Measurements from ENCODE around the gene MELTF. TPM values are rescaled to one million over a fixed set of nuclear protein-coding genes. Genes with fewer than 3 reads are reported as not detected.

Gene MELTF
- total RNA-seq, 1 donor from 2014 or later = 33.8 TPM

- Histone ChIP-seq H3K4me3 (ENCODE audit: low read depth, low read length) (no peak overlapping the region), H3K27me3 (ENCODE audit: control insufficient read depth, insufficient read depth, low read length) (peaks cover 18% of the 10 kb centered on the region), H3K36me3 (ENCODE audit: control insufficient read depth, insufficient read depth, low read length) (no peaks in the 10 kb centered on the region)
- no peak for DNase-seq (ENCODE audit: low read depth)
- no peak for TF ChIP-seq CTCF (IDR thresholded peaks at IDR 0.05; ENCODE audit: insufficient read depth, low read length, poor library complexity, severe bottlenecking)
These were observed 10.1 kb downstream of the MELTF start for GRCh38 chr3:197019535-197019934.

GRCh38 chr3:197019021-197019420 lies 10.6 kb downstream of the MELTF start:
- TF ChIP-seq CTCF (IDR thresholded peaks at IDR 0.05; ENCODE audit: insufficient read depth, low read length, poor library complexity, severe bottlenecking) = no peak
- no peak for DNase-seq (ENCODE audit: low read depth)
- peaks cover 18% of the 10 kb centered on the region for H3K27me3 ChIP-seq (ENCODE audit: control insufficient read depth, insufficient read depth, low read length)
- no peak overlapping the region for H3K4me3 ChIP-seq (ENCODE audit: low read depth, low read length)
- no peaks in the 10 kb centered on the region for H3K36me3 ChIP-seq (ENCODE audit: control insufficient read depth, insufficient read depth, low read length)

- Histone ChIP-seq H3K36me3 (ENCODE audit: control insufficient read depth, insufficient read depth, low read length) (no peaks in the 10 kb centered on the region), H3K27me3 (ENCODE audit: control insufficient read depth, insufficient read depth, low read length) (peaks cover 10% of the 10 kb centered on the region), H3K4me3 (ENCODE audit: low read depth, low read length) (no peak overlapping the region)
- no peak for DNase-seq (ENCODE audit: low read depth)
- no peak for TF ChIP-seq CTCF (IDR thresholded peaks at IDR 0.05; ENCODE audit: insufficient read depth, low read length, poor library complexity, severe bottlenecking)
These were observed 12.6 kb downstream of the MELTF start for GRCh38 chr3:197017003-197017402.

GRCh38 chr3:197015790-197016736 lies 13.6 kb downstream of the MELTF start:
- no peak for DNase-seq (ENCODE audit: low read depth)

GRCh38 chr3:197014942-197015575 lies 14.6 kb downstream of the MELTF start:
- DNase-seq (ENCODE audit: low read depth) = no peak
- H3K27me3 ChIP-seq (ENCODE audit: control insufficient read depth, insufficient read depth, low read length) = peaks cover 2% of the 10 kb centered on the region
- no peak for TF ChIP-seq CTCF (IDR thresholded peaks at IDR 0.05; ENCODE audit: insufficient read depth, low read length, poor library complexity, severe bottlenecking)
- no peak overlapping the region for H3K4me3 ChIP-seq (ENCODE audit: low read depth, low read length)
- H3K36me3 ChIP-seq (ENCODE audit: control insufficient read depth, insufficient read depth, low read length) = no peaks in the 10 kb centered on the region

More at GRCh38 chr3:197015790-197016736, 13.6 kb downstream of the MELTF start:
- H3K4me3 ChIP-seq (ENCODE audit: low read depth, low read length) = no peak overlapping the region
- H3K36me3 ChIP-seq (ENCODE audit: control insufficient read depth, insufficient read depth, low read length) = no peaks in the 10 kb centered on the region
- peaks cover 5% of the 10 kb centered on the region for H3K27me3 ChIP-seq (ENCODE audit: control insufficient read depth, insufficient read depth, low read length)
- TF ChIP-seq CTCF (IDR thresholded peaks at IDR 0.05; ENCODE audit: insufficient read depth, low read length, poor library complexity, severe bottlenecking) = no peak
